Loucy (cell line): Measurements from ENCODE around the gene C10orf67.

Experiments used
- H2AFZ ChIP-seq: fragments of 200-600 bp; sonication (generic); 2 replicates; pipeline ENCODE4 v1.6.0; 2016; ENCODE audit warnings: antibody characterized with exemption, mild to moderate bottlenecking, low read length, moderate library complexity
- H3F3A ChIP-seq: fragments of 200-600 bp; 2 replicates; pipeline ENCODE4 v1.6.0; 2016; ENCODE audit warnings: antibody characterized with exemption, low read depth, mild to moderate bottlenecking
- H3K27me3 ChIP-seq: fragments of 200-600 bp; sonication (generic); 2 replicates; pipeline ENCODE4 v1.6.1; 2014; ENCODE audit warnings: low read length, mild to moderate bottlenecking; ENCODE audit not compliant: insufficient read depth, poor library complexity, severe bottlenecking
- H3K36me3 ChIP-seq: fragments of 200-600 bp; sonication (generic); 2 replicates; pipeline ENCODE4 v1.6.1; 2016; ENCODE audit warnings: low read length; ENCODE audit not compliant: insufficient read depth
- H3K4me1 ChIP-seq: fragments of 200-600 bp; sonication (generic); 2 replicates; pipeline ENCODE4 v1.5.1; 2014; ENCODE audit warnings: low read length, mild to moderate bottlenecking; ENCODE audit not compliant: insufficient read depth, poor library complexity, severe bottlenecking
- H3K4me2 ChIP-seq: fragments of 200-600 bp; sonication (generic); 2 replicates; pipeline ENCODE4 v1.6.0; 2014; ENCODE audit warnings: antibody characterized with exemption, low read length, low read depth, mild to moderate bottlenecking; ENCODE audit not compliant: poor library complexity, severe bottlenecking
- H3K4me3 ChIP-seq: fragments of 200-600 bp; sonication (generic); 2 replicates; pipeline ENCODE4 v1.5.1; 2014; ENCODE audit warnings: low read length, mild to moderate bottlenecking, mixed read lengths; ENCODE audit not compliant: poor library complexity, severe bottlenecking
- H3K79me2 ChIP-seq: fragments of 200-600 bp; sonication (generic); 2 replicates; pipeline ENCODE4 v1.6.1; 2014; ENCODE audit warnings: low read length; ENCODE audit not compliant: insufficient read depth
- H3K9ac ChIP-seq: fragments of 200-600 bp; sonication (generic); 2 replicates; pipeline ENCODE4 v1.6.0; 2014; ENCODE audit warnings: mild to moderate bottlenecking, low read depth, low read length, moderate library complexity; ENCODE audit not compliant: poor library complexity, severe bottlenecking
- H3K9me2 ChIP-seq: fragments of 200-600 bp; sonication (generic); replicated peaks from 2 replicates; pipeline ENCODE4 v1.6.1; 2016; ENCODE audit warnings: low read depth, low read length, mixed read lengths
- H3K9me3 ChIP-seq: fragments of 200-600 bp; sonication (generic); 2 replicates; pipeline ENCODE4 v1.6.1; 2014; ENCODE audit warnings: mild to moderate bottlenecking, antibody characterized with exemption, low read length, low read depth; ENCODE audit not compliant: insufficient read depth
- H4K20me1 ChIP-seq: fragments of 200-600 bp; sonication (generic); 2 replicates; pipeline ENCODE4 v1.6.0; 2014; ENCODE audit warnings: antibody characterized with exemption, low read length, mild to moderate bottlenecking; ENCODE audit not compliant: insufficient read depth, poor library complexity, severe bottlenecking
- CTCF ChIP-seq: fragments of 200-600 bp; sonication (generic); conservative IDR thresholded peaks from 2 replicates; pipeline ENCODE4 v1.5.1; 2014; ENCODE audit warnings: mild to moderate bottlenecking, antibody characterized with exemption, low read length
- EZH2phosphoT487 ChIP-seq: fragments of 200-600 bp; IDR thresholded peaks from 2 replicates; pipeline ENCODE4 v1.6.1; 2018; ENCODE audit warnings: antibody characterized with exemption, mild to moderate bottlenecking, moderate library complexity, borderline replicate concordance

Gene C10orf67

GRCh38 chr10:23318359-23318758 is 26.2 kb downstream of the C10orf67 start:
- Histone ChIP-seq H3F3A (no peaks in the 10 kb centered on the region), H3K4me3 (no peak overlapping the region), H3K27me3 (no peaks in the 10 kb centered on the region), H3K9ac (no peak overlapping the region), H3K4me2 (no peak overlapping the region), H4K20me1 (no peaks in the 10 kb centered on the region), H3K9me3 (no peaks in the 10 kb centered on the region), H3K9me2 (no peaks in the 10 kb centered on the region), H2AFZ (no peak overlapping the region), H3K4me1 (no peaks in the 10 kb centered on the region), H3K36me3 (no peaks in the 10 kb centered on the region), H3K79me2 (no peaks in the 10 kb centered on the region)
- TF ChIP-seq EZH2phosphoT487 (no peak), CTCF (no peak)

- Histone ChIP-seq H3K4me3 (no peak overlapping the region), H3K36me3 (no peaks in the 10 kb centered on the region), H3K4me1 (no peaks in the 10 kb centered on the region), H3F3A (no peaks in the 10 kb centered on the region), H2AFZ (no peak overlapping the region), H4K20me1 (no peaks in the 10 kb centered on the region), H3K9me2 (no peaks in the 10 kb centered on the region), H3K79me2 (no peaks in the 10 kb centered on the region), H3K9me3 (no peaks in the 10 kb centered on the region), H3K9ac (no peak overlapping the region), H3K4me2 (no peak overlapping the region), H3K27me3 (no peaks in the 10 kb centered on the region)
- TF ChIP-seq EZH2phosphoT487 (no peak), CTCF (no peak)
These were observed 27.2 kb downstream of the C10orf67 start for GRCh38 chr10:23317416-23317815.

- Histone ChIP-seq H3K79me2 (no peaks in the 10 kb centered on the region), H3K9ac (no peak overlapping the region), H3F3A (no peaks in the 10 kb centered on the region), H3K9me2 (no peaks in the 10 kb centered on the region), H3K4me1 (no peaks in the 10 kb centered on the region), H3K27me3 (no peaks in the 10 kb centered on the region), H3K9me3 (no peaks in the 10 kb centered on the region), H3K4me2 (no peak overlapping the region), H4K20me1 (no peaks in the 10 kb centered on the region), H3K4me3 (no peak overlapping the region), H2AFZ (no peak overlapping the region), H3K36me3 (no peaks in the 10 kb centered on the region)
- no peak for TF ChIP-seq CTCF
- no peak for TF ChIP-seq EZH2phosphoT487
These were observed 28.2 kb downstream of the C10orf67 start for GRCh38 chr10:23316406-23316805.
